HUES64 (cell line): ENCODE measurements around the gene OR14I1.
A peak's percentile ranks its signal among the peaks of the same experiment; 100 is the strongest.

Source experiments
- H3K27ac ChIP-seq: 2 replicates; pipeline ENCODE4 v1.7.0; 2013; ENCODE audit warnings: low read depth, low read length, inconsistent platforms
- H3K27me3 ChIP-seq: 2 replicates; pipeline ENCODE4 v1.6.1; 2013; ENCODE audit warnings: mild to moderate bottlenecking, low read length; ENCODE audit not compliant: insufficient read depth
- H3K36me3 ChIP-seq: 2 replicates; pipeline ENCODE4 v1.6.1; 2013; ENCODE audit warnings: mild to moderate bottlenecking, low read length; ENCODE audit not compliant: insufficient read depth
- H3K4me1 ChIP-seq: 2 replicates; pipeline ENCODE4 v1.6.1; 2013; ENCODE audit warnings: mild to moderate bottlenecking, low read length, moderate library complexity; ENCODE audit not compliant: insufficient read depth
- H3K4me3 ChIP-seq: 2 replicates; pipeline ENCODE4 v1.5.1; 2013; ENCODE audit warnings: mild to moderate bottlenecking, low read length, moderate library complexity
- H3K9ac ChIP-seq: 2 replicates; pipeline ENCODE4 v1.6.1; 2013; ENCODE audit warnings: mild to moderate bottlenecking, low read depth, low read length
- H3K9me3 ChIP-seq: 2 replicates; pipeline ENCODE4 v1.6.1; 2013; ENCODE audit warnings: low read depth, low read length; ENCODE audit not compliant: insufficient read depth
- WGBS: fragments of 150-250, 120-280 bp; methylation state at CpG from one replicate; pipeline ENCODE4 v1.1.7; 2013; ENCODE audit warnings: missing lambda C conversion rate; 5-methylcytosine and 5-hydroxymethylcytosine counted together

Gene OR14I1

DNA sequence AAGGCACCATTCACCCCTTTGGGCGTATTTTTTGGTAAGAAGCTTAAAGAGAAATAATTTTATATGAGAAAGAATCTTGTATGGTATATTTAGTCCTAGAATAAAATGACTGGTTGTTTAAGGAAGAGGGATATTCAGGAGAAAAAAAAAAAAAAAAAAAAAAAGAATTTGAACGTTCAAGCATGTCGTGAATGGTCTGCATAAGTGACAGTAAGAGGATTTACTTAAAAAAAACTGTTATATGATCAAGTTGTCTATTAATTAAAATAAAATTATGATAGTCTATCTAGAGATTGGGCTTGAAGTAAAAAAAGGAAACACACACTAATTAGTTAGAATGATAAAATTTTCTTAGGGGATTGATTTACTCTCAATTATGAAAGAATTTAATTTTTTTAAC is 11.7 kb upstream of the OR14I1 start:
- peaks cover 98% of the 10 kb centered on the region for H3K9me3 ChIP-seq
- 0 out of 2 replicates have a peak overlapping the region, but pooled peaks have one; percentile 10 for H3K4me3 ChIP-seq
- WGBS: 86% methylated on average over 1 of the region's 3 CpGs

DNA sequence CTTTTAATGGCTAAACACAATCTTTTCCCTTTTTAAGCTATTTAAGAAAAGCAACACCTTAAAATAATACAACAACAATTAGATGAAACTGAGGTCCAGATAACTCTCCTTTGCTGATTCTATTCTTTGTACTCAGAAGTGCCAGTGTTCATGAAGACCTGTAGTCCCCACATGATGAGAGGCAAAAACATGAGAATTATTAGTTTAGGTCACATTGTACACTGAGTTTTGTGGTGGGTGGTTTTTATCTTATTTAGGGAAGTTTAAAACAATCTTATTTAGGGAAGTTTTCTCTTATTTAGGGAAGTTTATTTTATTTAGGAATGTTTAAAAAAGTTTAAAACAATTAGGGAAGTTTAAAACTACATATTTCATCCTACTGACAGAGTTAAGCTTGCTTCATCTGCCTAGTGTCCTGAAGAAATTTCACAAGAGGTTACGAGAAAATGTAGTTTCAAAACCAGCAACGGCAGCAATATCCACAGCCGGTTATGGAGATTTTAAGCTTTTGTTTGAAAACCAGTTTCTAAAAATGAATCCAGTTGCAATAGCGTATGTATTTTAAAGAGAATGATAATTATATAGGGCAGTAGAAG is 7.8 kb upstream of the OR14I1 start:
- 80% methylated on average over 4 of the region's 4 CpGs for WGBS

More for the DNA sequence above, 11.7 kb upstream of the OR14I1 start:
- Histone ChIP-seq H3K9ac (no peak overlapping the region), H3K27me3 (no peaks in the 10 kb centered on the region), H3K27ac (no peak overlapping the region), H3K4me1 (no peaks in the 10 kb centered on the region), H3K36me3 (no peaks in the 10 kb centered on the region)

DNA sequence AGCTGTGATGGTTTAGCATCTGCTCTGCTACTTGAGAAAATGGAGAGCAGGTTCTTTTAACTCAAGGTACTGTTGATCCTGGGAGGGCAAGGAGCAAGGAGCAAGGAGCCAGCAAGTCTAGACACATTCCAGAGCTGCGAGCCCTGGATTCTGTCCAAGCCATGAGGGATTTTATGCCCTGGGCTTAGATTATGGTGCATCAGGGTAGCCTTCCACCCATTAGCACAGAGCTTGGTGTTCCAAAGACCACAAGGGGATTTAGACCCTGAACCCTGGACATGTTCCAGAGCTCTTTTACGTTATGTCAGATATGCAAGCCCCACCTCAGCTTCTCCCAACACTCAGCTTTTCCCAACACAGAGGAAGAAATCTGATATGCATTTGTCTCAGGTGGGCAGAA is 2.0 kb upstream of the OR14I1 start:
- WGBS: 70% methylated on average over 2 of the region's 2 CpGs
- Histone ChIP-seq H3K36me3 (no peaks in the 10 kb centered on the region), H3K27me3 (no peaks in the 10 kb centered on the region), H3K4me1 (no peaks in the 10 kb centered on the region), H3K9me3 (peaks cover 92% of the 10 kb centered on the region), H3K9ac (no peak overlapping the region), H3K4me3 (no peak overlapping the region), H3K27ac (no peak overlapping the region)

More for the DNA sequence above, 7.8 kb upstream of the OR14I1 start:
- peaks cover 100% of the 10 kb centered on the region for H3K9me3 ChIP-seq
- no peak overlapping the region for H3K4me3 ChIP-seq
- H3K9ac ChIP-seq: no peak overlapping the region
- H3K36me3 ChIP-seq: no peaks in the 10 kb centered on the region
- no peaks in the 10 kb centered on the region for H3K27me3 ChIP-seq
- H3K4me1 ChIP-seq: no peaks in the 10 kb centered on the region
- no peak overlapping the region for H3K27ac ChIP-seq

DNA sequence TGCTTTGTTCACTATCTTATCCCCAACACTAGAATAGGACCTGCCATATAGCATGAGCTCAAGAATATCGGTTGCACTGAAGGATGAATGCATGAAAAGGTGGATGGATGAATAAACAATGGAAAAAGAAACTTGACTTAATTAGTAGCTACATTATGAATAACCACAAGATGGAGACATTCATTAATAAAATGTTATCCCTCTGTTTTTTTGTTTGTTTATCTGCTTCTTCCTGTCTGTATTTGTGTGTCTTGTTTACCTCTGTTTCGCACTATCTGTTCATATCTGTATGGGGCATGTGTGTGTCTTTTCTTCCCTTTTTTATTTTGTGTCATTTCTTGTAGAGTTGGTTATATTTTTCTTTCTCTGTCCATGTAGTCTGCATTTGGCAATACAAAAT is 1.1 kb upstream of the OR14I1 start:
- no peaks in the 10 kb centered on the region for H3K4me1 ChIP-seq
- H3K27ac ChIP-seq: no peak overlapping the region
- 86% methylated on average over 1 of the region's 2 CpGs for WGBS
- H3K4me3 ChIP-seq: no peak overlapping the region; the same call in 1 of the 2 replicates
- peaks cover 92% of the 10 kb centered on the region for H3K9me3 ChIP-seq
- no peaks in the 10 kb centered on the region for H3K36me3 ChIP-seq
- H3K27me3 ChIP-seq: no peaks in the 10 kb centered on the region
- no peak overlapping the region for H3K9ac ChIP-seq

DNA sequence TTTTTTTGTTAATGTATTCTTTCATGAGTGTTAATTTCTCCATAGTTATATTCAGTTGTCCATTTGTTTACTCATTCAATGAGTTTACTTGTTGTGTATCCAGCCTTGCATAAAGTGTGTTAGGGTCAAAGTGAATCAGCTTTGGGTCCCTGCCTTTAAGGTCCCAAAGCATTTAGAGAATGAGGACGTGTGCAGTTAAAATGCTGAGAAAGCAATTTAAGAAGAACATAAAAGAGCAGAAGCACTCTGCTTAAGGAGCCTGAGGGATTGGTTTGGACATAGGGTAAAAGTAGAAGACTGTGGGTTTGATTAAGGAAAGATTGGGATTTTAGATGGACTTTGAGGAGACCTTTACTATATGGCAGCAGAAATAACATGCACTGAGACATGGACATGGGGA is 3.5 kb downstream of the OR14I1 start:
- no peaks in the 10 kb centered on the region for H3K36me3 ChIP-seq
- no peaks in the 10 kb centered on the region for H3K4me1 ChIP-seq
- H3K27me3 ChIP-seq: no peaks in the 10 kb centered on the region
- no peak overlapping the region for H3K4me3 ChIP-seq
- peaks cover 90% of the 10 kb centered on the region for H3K9me3 ChIP-seq
- WGBS: 45% methylated on average over 1 of the region's 1 CpG
- H3K9ac ChIP-seq: no peak overlapping the region
- H3K27ac ChIP-seq: no peak overlapping the region

DNA sequence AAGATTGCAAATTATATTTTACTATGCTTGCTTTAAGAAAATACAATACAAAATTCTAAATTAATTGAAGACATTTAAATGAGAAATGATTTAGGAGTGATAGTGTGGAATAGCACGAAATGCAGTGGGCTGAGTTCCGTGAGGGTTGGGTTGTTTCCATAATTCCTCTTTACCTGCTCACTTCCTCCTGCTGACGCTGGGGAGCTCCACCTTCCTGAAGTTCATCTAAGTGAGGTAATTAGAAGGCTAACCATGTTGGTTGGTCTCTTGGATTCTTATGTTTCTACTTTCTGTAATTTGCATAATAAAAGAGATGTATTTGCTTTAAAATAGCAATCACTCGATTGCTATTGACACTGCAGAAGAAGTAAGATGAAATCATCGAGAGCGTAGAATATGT is 4.7 kb downstream of the OR14I1 start:
- Histone ChIP-seq H3K36me3 (no peaks in the 10 kb centered on the region), H3K27ac (no peak overlapping the region), H3K4me3 (no peak overlapping the region), H3K27me3 (no peaks in the 10 kb centered on the region), H3K9me3 (peaks cover 90% of the 10 kb centered on the region), H3K4me1 (no peaks in the 10 kb centered on the region), H3K9ac (no peak overlapping the region)
- 74% methylated on average over 5 of the region's 6 CpGs for WGBS

DNA sequence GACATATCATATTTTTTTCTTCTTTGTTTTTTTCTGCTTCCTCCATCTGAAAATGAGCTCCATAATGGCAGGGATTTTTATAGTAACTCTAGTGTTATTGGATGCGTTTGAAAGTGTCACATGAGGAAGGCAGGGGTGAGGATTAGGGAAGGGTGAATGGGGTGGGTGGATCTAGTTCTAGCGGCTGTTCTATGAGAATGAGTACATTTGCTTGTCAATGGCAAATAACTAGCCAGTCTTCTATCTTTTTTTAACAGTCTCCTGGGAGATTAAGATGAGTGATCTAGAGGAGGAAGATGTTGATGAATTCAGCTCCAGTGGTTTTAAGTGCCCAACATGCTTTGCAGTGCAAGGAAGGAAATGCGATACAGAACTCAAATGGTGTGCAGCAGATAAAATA is 5.8 kb downstream of the OR14I1 start:
- no peak overlapping the region for H3K27ac ChIP-seq
- no peak overlapping the region for H3K9ac ChIP-seq
- no peaks in the 10 kb centered on the region for H3K36me3 ChIP-seq
- H3K27me3 ChIP-seq: no peaks in the 10 kb centered on the region
- H3K9me3 ChIP-seq: peaks cover 90% of the 10 kb centered on the region
- WGBS: 75% methylated on average over 3 of the region's 3 CpGs
- no peak overlapping the region for H3K4me3 ChIP-seq
- no peaks in the 10 kb centered on the region for H3K4me1 ChIP-seq

DNA sequence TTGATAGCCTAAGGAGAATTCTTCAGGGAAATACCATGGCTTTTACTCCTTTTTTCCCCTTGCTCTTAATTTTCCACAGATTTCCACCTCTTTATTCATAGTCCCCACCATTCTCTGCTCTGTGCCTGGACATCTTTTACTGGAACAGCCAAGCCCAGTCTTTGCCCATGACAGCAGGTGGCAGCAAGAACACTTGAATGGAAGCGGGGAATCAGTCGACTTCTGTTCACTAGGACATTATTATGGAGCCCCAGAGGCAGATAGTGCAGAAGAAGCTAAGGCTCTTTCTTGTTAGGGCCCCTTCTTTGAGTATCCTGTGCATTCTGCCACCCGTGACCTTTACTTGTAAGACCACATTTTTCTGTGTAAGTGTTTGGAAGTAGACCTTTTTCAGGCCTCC is 6.3 kb downstream of the OR14I1 start:
- Histone ChIP-seq H3K4me1 (no peaks in the 10 kb centered on the region), H3K27ac (no peak overlapping the region), H3K27me3 (no peaks in the 10 kb centered on the region), H3K36me3 (no peaks in the 10 kb centered on the region), H3K9me3 (peaks cover 91% of the 10 kb centered on the region), H3K4me3 (no peak overlapping the region), H3K9ac (no peak overlapping the region)
- 62% methylated on average over 3 of the region's 3 CpGs for WGBS

DNA sequence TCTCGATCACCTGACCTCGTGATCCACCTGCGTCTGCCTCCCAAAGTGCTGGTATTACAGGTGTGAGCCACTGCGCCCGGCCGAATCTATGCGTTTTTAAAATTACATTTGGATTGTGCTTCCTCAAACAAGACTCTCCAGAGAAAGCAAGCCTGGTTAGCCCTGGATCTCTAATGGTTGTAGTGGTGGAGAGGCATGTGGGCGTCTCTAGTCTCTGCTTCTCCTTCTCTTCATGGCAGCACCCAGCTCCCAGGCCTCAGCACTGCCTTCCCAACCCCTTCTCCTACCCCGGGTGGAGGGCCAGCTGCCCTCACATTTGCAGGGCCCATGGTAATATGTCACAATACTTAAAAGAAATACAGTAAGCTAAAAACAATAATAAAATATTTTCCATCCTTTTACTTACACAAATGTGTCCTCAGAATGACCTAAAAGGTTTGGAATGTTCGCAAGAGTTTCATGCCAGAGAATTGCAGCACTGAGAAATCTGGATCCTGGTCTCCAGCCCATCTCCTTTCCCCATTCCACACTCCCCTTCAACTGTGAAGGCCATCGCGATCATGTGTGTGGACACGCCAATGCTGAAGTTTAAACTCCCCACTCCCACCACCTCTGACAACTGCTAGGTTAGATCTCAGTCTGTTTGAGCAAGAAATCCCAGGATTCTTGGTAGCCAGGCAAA is 7.0 kb downstream of the OR14I1 start:
- H3K27me3 ChIP-seq: no peaks in the 10 kb centered on the region
- no peak overlapping the region for H3K9ac ChIP-seq
- no peaks in the 10 kb centered on the region for H3K4me1 ChIP-seq
- no peak overlapping the region for H3K4me3 ChIP-seq
- WGBS: 91% methylated on average over 12 of the region's 13 CpGs
- no peak overlapping the region for H3K27ac ChIP-seq
- H3K9me3 ChIP-seq: peaks cover 93% of the 10 kb centered on the region
- no peaks in the 10 kb centered on the region for H3K36me3 ChIP-seq

DNA sequence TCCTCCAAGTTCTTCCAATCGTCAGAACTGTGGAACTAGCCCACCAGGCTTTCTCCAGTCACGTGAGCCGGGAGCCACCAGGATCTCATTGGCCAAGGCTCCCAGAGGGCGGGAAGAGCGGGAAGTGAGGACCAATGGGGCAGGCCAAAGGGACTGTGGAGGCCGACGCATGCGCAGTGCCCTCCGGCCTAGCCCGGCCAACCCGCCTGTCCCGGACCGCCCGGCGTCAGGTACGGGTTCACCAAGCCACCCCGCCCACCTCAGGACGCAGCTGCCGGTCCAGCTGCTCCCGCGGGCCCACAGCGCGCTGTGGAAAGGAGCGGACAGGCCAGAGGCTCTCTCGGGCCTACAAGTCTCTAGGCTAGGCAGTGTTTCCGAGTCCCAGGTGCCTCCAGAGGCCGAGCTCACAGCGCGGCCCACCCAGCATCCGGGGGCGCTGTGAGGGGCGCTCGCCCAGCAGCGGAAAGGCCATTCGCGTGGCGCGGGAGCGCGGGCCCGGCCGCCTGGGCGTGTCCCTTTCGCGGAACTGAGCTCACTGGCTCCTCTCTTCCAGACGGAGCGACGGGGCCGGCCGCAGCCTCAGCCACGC is 10.9 kb downstream of the OR14I1 start:
- H3K36me3 ChIP-seq: no peaks in the 10 kb centered on the region
- H3K27ac ChIP-seq: no peak overlapping the region
- no peak overlapping the region for H3K9ac ChIP-seq
- H3K4me3 ChIP-seq: no peak overlapping the region
- H3K27me3 ChIP-seq: no peaks in the 10 kb centered on the region
- no peaks in the 10 kb centered on the region for H3K4me1 ChIP-seq
- WGBS: 90% methylated on average over 51 of the region's 51 CpGs
- H3K9me3 ChIP-seq: peaks cover 96% of the 10 kb centered on the region

DNA sequence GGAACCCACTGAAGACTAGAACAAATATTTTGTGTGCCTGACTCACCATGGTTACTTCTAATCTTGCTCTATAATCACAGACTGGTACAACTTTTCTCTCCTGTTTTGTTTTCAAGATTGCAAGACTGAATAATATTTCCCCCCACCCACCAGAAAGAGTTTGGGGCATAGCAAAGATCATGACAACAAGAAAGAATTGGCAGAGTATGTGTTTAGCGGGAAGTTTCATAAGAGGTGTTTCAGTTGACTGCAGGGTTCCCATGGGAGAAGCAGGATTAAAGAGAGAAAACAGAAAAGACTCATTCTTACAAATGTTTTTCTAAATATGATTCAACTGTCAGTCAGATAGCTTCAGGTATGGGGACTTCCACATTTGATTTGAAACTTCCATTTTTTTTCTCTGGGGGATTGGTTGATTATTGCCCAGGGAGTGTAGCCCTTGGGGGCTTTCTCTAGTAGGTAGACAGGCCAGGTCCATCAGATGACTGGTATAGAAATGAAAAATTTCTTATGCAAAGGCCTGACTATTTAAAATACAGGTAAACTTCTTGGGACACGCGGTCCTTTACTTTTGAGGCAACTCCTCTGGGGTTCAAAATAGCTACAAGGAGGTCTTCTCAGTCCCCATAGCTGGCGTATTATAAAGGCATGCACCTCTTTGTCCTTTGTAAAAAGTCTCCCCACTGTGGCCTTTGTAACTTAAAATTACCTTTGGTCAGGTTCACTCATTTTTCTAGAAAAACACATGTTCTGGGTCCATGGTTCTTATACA is 13.9 kb downstream of the OR14I1 start:
- no peak overlapping the region for H3K27ac ChIP-seq
- H3K36me3 ChIP-seq: no peaks in the 10 kb centered on the region
- no peaks in the 10 kb centered on the region for H3K4me1 ChIP-seq
- H3K9ac ChIP-seq: no peak overlapping the region
- 81% methylated on average over 4 of the region's 4 CpGs for WGBS
- H3K4me3 ChIP-seq: no peak overlapping the region
- no peaks in the 10 kb centered on the region for H3K27me3 ChIP-seq
- peaks cover 96% of the 10 kb centered on the region for H3K9me3 ChIP-seq
